Stimulated activated CD8-positive, alpha-beta memory T cell treated with anti-CD3 and anti-CD28 coated beads, Interleukin-12 subunit alpha, Interleukin-12 subunit beta, amount 100 ng/mL, for 4 hours (primary cell): ENCODE measurements around the gene PDLIM7.

Experiments
- DNase-seq: peaks from one replicate; pipeline ENCODE4 v3.0.0-alpha.2; 2020; ENCODE audit warnings: low read depth

The PDLIM7 gene

GRCh38 chr5:177473443-177474001 is 23.9 kb downstream of the PDLIM7 start, which contains the start of gene DBN1:
Gene DBN1, minus strand, starts transcription at chr5:177473634. Its CDS starts 113 bp downstream, at chr5:177473521.
- DNase-seq = no peak

DNA sequence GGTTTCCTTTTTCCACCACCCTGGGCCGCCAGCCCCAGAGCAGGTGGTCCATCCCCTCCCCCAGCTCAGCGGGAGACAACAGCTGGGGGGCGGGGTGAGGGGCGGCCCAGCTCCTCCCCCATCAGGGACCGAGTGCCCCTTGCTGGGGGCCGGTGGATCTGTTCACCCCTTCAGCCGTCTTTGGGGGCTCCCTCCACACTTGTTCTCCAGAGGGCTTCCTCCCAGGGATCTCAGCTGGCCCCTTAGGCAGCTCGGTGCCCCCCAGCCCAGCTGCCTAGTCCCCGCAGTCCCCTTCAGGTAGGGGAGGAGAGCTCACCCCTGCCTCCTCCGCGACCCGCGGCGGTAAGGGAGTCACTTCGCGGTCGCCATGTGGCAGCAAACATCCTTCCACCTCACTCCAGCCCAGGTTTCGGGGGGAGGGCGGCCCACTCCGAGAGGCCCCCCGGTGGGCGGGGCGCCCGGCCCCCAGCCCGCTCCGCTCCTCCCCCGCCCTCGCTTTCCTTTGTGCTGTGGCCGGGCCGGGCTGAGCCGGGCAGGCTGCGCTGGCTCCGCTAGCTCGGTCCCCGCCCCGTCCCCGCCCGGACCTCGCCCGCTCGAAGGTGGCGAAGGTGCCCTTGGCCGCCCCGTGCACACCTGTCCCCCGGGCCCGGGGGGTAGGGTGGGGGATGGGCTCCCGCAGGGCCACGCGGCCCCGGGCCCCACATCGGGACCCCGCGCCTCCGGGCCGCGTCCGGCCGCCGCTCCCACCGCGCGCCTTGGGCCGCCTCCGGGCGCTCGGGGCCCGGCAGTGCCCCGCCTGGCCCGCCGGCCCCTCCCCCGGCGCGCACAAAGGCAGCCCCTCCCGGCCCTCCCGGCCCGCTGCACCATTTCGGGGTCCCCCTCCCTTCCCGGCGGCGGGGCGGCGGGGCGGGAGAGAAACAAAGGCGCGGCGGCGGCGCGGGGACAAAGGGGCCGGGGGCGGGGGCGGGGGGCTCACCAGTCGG is 24.7 kb downstream of the PDLIM7 start:
- peak; percentile 69 for DNase-seq

GRCh38 chr5:177471610-177472356 is 25.6 kb downstream of the PDLIM7 start:
- DNase-seq = peak; percentile 55

- DNase-seq = no peak
Observed at GRCh38 chr5:177470759-177471536, 26.5 kb downstream of the PDLIM7 start.

DNA sequence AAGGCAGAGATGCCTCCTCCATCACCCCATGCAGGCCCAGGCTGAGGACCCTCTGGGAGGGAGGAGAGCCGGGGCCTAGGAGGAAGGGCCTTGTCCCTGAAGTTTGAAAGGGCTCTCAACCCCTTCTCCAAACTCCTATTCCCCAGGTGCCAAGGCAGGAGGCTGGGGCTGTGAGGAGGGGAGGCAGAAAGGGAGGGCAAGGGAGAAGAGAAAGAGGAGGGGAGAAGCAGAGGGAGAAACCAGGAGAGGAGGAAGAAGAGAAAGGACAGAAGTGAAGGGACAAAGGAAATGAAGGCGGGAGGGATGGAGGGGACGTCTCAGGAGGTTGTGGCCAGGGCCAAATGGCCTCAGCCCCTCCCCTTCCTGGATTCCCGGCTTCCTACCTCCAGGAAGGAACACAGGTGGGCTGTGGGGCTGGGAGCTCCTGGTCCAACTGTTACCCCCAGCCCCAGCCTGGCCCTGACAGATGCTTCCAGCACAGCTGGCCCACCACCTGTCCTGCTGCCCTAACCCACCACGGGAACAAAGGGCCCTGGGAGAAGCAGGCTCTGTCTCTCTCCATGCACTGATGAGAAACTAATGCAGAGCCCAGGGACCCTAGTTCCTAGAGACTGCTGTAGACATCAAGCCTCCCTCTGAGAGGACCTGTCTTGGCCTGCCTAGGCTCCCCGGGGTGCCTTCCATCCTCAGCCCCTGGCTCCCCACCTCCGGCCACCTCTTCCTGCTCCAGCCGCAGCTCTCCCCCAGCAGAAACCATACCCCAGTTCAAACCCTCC is 27.5 kb downstream of the PDLIM7 start:
- no peak for DNase-seq

DNA sequence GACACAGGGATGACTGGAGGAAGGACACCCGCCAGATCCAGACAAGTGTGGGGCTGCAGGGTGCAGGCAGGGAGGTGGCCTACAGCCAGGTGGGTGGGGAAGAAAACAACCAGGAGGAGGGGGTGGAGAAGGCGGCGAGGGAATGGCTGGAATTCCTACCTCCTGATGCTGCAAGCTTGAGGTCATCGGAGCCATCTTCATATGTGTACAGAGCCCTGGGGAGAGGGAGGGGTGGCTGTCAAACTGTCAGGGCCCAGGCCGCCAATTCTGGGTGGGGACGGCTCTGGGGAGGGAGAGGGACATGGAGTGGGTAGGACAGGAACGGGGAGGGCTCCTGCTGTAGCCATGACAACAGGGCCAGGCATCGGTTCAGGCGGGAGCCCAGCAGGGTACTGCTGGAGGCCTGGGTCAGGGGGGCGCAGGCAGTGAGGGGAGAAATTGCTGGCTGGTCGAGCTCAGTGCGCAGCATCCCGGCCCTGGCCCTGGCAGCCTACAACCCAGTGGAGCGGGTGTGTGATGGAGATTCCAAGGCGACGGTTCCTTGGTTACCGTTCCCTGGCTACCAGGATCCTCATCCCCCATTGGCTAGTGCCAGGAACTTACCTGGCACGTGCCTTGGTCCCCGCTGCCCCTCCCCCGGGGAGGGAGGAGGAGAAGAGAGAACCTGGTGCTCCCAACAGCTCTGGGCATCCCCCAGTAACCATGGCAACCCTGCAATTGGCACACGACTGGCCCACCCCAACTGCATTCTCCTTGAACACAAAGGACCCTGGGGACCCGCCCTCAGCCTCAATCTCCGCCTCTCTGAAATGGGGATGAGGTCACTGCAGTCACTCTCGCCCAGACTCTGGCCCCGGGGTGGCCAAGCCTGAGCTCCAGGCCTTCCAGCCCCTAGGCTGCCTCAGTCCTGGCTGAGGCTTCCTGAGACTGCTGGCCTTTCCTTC is 28.4 kb downstream of the PDLIM7 start:
- no peak for DNase-seq

DNA sequence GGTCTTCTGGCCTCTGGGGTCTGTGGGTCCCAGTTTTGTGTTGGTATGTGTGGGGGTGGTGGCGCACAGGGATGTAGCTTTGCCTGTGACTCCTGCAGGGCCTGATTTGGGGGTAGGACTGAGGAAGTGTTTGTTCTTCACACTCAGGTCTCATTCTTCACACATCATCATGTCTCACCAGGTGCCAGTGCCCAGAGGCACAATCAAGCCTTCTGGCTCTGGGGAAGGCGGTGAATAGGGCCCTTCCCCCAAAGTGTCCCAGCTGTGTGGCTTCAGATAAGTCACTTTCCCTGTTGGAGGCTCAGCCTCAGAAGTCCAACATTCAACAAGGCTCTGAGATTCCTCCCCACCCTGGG is 29.1 kb downstream of the PDLIM7 start:
- no peak for DNase-seq

DNA sequence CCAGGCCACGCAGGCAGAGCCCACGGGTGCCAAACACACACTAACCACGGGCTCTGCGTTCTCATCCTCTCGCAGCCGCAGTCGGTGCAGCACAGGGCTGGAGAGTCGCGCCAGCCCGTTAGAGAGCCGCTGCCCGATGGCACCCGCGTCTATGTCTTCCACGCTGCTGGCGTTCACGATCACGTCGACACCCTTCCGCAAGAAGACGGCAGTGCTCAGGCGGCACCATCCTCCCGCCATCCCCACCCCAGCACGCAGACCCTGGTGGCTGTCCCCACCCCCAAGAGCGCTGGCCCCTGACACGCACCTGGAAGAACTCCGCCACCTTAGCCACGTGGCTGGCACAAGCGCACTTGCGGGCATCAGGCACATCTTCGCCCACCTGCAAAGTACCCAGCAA is 30.0 kb downstream of the PDLIM7 start:
- DNase-seq = no peak

- no peak for DNase-seq
Observed at GRCh38 chr5:177466861-177467260, 30.5 kb downstream of the PDLIM7 start.

DNA sequence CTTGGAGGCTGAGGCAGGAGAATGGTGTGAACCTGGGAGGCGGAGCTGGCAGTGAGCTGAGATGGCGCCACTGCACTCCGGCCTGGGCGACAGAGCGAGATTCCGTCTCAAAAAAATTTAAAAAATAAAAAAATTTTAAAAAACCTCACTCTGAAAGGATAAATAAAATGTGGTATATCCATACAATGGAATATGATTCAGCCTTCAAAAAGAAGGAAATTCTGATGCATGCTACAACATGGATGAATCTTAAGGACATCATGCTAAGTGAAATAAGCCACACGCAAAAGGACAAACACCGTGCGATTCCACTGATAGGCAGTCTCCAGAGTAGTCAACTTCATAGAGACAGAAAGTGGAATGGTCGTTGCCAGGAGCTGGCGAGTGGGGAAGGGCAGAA is 32.4 kb downstream of the PDLIM7 start:
- no peak for DNase-seq

DNA sequence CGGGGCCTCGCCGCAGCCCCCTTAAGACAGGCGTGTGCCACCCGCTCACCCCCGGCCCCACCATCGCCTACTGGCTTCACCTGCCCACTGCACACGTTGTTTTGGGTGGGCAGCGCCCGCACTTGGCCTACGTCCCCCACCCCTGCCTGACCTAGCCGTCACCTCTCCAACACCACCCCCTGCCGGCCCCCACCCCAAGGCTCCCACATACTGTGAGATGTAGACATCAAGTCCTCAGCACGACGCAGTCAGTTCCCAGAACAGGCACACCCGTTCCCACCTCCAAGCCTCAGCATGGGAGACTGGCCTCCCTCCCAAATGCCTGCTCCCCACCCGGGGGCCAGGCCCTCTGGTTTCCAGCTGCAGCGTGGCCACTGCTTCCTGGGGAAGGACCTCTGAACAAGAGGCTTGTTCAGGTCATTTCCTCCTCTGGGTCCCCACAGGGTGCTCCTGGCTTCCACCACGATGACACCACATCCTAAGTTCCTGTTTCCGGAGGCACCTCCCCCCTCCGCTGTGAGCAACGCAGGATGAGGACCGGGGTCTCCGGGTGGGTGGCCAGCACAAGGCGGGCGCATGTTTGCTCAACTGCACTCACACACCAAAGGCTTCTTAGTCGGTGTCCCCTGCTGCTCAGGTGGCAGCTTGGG is 35.3 kb downstream of the PDLIM7 start:
- no peak for DNase-seq

DNA sequence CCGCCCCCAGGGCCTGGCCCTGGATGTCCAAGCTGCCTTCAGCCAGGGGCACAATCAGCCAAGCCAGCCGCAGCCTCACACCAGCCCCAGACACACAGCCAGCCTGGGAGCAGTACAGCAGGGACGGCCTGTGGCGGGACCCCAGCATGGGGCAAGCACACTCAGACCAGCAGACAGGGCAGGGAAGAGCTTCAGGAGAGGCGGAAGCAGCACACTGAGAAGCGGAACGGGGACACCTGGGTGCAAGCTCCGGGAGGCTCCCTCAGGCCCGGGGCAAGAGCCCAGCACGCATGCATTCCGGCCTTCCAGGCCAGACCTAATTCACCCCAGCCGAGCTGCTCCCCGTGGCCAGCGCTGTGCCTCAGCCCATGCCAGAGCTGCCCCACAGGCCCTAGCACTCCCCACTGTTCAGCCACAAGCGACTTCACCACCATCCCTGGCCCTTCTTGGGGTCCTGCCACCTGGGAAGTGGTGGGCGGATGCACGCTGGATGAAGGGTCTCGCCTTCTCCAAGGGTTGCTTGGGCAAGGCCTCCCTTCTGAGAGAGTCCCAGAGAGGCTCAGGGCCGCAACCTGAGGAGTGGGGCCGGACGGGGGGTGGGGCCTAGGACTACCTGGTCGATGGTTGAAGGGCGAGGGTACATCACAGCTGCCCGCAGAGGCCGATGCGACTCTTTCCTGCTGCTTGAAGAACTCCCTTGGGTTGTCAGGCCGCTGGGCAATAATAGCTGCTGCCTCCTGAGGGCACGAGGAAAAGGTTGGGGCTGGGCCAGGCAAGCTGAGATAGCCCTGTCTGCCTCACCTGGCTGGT is 37.4 kb downstream of the PDLIM7 start:
- DNase-seq = no peak

DNA sequence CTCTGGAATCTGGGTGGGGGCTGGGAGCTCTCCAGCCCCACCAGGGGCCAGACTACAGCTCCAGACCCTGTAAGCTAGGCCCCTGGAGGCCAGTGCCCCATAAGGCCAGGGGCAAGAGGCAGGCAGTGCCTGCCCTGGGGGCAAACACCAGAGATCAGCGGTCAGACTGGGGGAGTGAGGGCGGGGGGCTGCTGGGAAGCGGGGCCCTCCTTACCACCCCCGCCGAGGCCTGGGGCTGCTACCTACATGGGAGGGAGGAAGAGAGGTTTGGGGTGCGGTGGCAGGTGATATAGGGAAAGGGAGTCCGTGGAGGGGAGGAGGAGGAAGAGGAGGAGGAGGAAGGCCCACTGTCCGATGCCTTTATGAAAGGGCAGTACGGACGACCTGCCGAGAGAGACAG is 38.0 kb downstream of the PDLIM7 start:
- DNase-seq = no peak

- no peak for DNase-seq
Observed at GRCh38 chr5:177458912-177459350, 38.5 kb downstream of the PDLIM7 start.

- no peak for DNase-seq
Observed at GRCh38 chr5:177457852-177458681, 39.3 kb downstream of the PDLIM7 start.

DNA sequence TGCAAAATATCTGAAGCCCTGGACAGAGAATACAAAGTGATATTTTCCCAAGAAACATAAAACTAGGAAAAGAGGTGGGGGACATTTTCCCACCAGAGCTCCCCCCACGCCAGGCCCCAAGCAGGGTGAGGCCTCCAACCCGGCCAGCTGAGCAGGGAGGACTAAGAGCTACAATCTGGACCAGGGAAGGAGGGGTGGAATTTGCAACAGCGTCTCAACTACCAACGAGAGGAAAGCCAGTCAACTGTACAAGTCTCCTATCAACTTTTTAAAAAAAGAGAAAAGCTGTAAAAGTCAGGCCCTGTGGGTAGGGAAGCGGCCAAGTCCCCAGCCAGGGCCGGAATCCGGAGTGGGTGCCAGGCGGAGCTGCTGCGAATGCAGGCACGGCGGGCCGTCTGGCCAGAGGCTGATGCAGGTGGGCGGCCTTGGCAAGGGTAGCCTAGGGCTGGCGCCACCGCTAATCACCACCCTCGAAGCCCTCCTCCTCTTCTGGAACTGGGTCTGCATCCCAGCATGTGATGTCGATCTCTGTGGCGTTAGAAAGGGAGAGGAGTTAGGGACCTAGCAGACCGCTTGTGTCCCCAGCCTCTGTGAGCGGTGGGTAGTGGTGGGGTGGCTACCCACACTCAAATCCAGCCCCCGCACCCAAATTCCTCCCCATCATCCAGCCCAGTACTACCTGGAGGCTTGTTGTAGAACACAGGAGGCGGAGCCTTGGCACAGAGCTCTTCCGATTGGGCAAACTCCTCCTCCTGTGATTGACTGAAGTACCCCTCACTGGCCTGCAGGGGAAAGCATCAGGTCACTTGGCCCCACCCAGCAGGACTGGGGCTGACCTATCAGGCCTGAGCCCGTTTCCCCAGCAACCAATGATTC is 40.2 kb downstream of the PDLIM7 start:
- no peak for DNase-seq

DNA sequence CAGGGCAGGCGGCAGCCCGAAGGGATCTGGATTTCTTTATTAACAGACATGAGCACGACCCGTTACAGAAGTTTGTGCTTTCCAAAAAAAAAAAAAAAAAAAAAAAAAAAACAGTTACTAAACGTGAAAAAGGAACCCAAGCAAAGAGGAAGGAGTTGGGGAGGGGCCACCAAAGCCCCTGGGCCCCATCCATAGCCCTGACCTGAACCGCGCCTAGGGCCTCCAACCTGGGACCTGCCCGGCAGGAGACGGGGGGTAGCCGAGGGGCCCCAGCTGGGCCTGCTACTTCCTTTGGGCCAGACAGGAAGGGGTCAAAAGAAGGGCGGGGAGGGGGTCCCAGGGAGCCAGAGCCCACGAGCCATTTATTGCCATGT is 40.8 kb downstream of the PDLIM7 start:
- no peak for DNase-seq
